HepG2 (cell line): ENCODE data around the gene KIF2C. TPM values are rescaled to one million over a fixed set of nuclear protein-coding genes. Genes with fewer than 3 reads are reported as not detected.

Source experiments
- CERS6 ChIP-seq: sonication (generic); formaldehyde crosslinking; IDR thresholded peaks from 2 replicates; pipeline ENCODE4 v1.5.0; 2020; ENCODE audit warnings: missing genetic modification reagents
- DMTF1 ChIP-seq: sonication (generic); formaldehyde crosslinking; IDR thresholded peaks from 2 replicates; pipeline ENCODE4 v1.4.0; 2020; ENCODE audit warnings: mild to moderate bottlenecking, missing genetic modification reagents
- HIC2 ChIP-seq: sonication (generic); formaldehyde crosslinking; IDR thresholded peaks from 2 replicates; pipeline ENCODE4 v1.9.0; 2022; ENCODE audit warnings: low read depth, missing genetic modification reagents
- KLF16 ChIP-seq, 2 experiments: sonication (generic) in 1 of 2; formaldehyde crosslinking in 1 of 2; IDR thresholded peaks; 2 replicates each; pipeline versions ENCODE4 v1.6.1 to v1.8.0; 2016 to 2023; ENCODE audit warnings: missing genetic modification reagents in 2 of 2, missing compliant biosample characterization in 1 of 2
- NFE2L1 ChIP-seq: sonication (generic); formaldehyde crosslinking; IDR thresholded peaks from 2 replicates; pipeline ENCODE4 v1.4.0; 2020; ENCODE audit warnings: missing genetic modification reagents, mild to moderate bottlenecking, borderline replicate concordance
- NR3C1 ChIP-seq: sonication (generic); formaldehyde crosslinking; IDR thresholded peaks from 2 replicates; pipeline ENCODE4 v1.4.0; 2020; ENCODE audit warnings: missing genetic modification reagents
- PBX3 ChIP-seq: sonication (generic); formaldehyde crosslinking; IDR thresholded peaks from 2 replicates; pipeline ENCODE4 v1.8.1; 2023; ENCODE audit warnings: missing genetic modification reagents, inconsistent platforms, borderline replicate concordance
- SIX4 ChIP-seq: sonication (generic); formaldehyde crosslinking; IDR thresholded peaks from 2 replicates; pipeline ENCODE4 v1.4.0; 2020; ENCODE audit warnings: missing genetic modification reagents
- SNAPC4 ChIP-seq: sonication (generic); formaldehyde crosslinking; IDR thresholded peaks from 2 replicates; pipeline ENCODE4 v1.4.0; 2020; ENCODE audit warnings: mild to moderate bottlenecking, missing genetic modification reagents
- TAF1 ChIP-seq: sonication (generic); formaldehyde crosslinking; IDR thresholded peaks from 2 replicates; pipeline ENCODE4 v1.4.0; 2020; ENCODE audit warnings: missing genetic modification reagents
- ZNF180 ChIP-seq: sonication (generic); formaldehyde crosslinking; IDR thresholded peaks from 2 replicates; pipeline ENCODE4 v1.4.0; 2020; ENCODE audit warnings: low read depth, missing genetic modification reagents, borderline replicate concordance
- ZNF260 ChIP-seq: sonication (generic); formaldehyde crosslinking; IDR thresholded peaks from 2 replicates; pipeline ENCODE4 v1.4.0; 2020; ENCODE audit warnings: missing genetic modification reagents, low read depth, mild to moderate bottlenecking, borderline replicate concordance
- ZNF567 ChIP-seq: sonication (generic); formaldehyde crosslinking; IDR thresholded peaks from 2 replicates; pipeline ENCODE4 v1.8.1; 2023; ENCODE audit warnings: mild to moderate bottlenecking, missing genetic modification reagents, borderline replicate concordance
- ZNF768 ChIP-seq: sonication (generic); formaldehyde crosslinking; IDR thresholded peaks from 2 replicates; pipeline ENCODE4 v1.4.0; 2020; ENCODE audit warnings: missing genetic modification reagents
- ZNF773 ChIP-seq: sonication (generic); formaldehyde crosslinking; IDR thresholded peaks from 2 replicates; pipeline ENCODE4 v1.4.0; 2020; ENCODE audit warnings: missing genetic modification reagents, borderline replicate concordance
- polyA plus RNA-seq, 8 experiments: library from polyadenylated mRNA; depleted of rRNA in 3 of 8; stranded (reverse) in 7 of 8; unstranded in 1 of 8; fragments of >200 nt; fragmentation: Illumina TruSeq in 4 of 8; extraction: Trizol in 4 of 8; gene quantifications; 2 replicates each; pipeline versions ENCODE4 v1.2.1 to v1.2.3, GENCODE V29; 2011 to 2016; ENCODE audit warnings: low read depth in 4 of 8, missing spikeins in 1 of 8, mixed read lengths in 1 of 8; ENCODE audit not compliant: insufficient read depth in 1 of 8
- total RNA-seq, 5 experiments: library from RNA; depleted of rRNA; stranded (reverse); fragments of >200 nt; fragmentation: Illumina TruSeq; extraction: Trizol; gene quantifications; 2 replicates each; pipeline ENCODE4 v1.2.3, GENCODE V29; 2016; ENCODE audit warnings: low read depth in 1 of 5

The KIF2C gene
- total and polyA plus RNA-seq, 2 of the 13 experiments (the other 11 are each of a cell fraction or from before 2014, with no cell fraction given) = 29.7 to 53.7 TPM

GRCh38 chr1:44808938-44809917, 69.6 kb downstream of the KIF2C start (continued):
- TF ChIP-seq SNAPC4 (CRISPR knock-in tag) (peak; percentile 79), ZNF773 (no peak), ZNF768 (CRISPR knock-in tag) (no peak), NFE2L1 (CRISPR knock-in tag) (no peak), SIX4 (CRISPR knock-in tag) (no peak), PBX3 (CRISPR knock-in tag) (no peak), NR3C1 (CRISPR knock-in tag) (no peak), CERS6 (CRISPR knock-in tag) (no peak), TAF1 (CRISPR knock-in tag) (peak; percentile 41), DMTF1 (CRISPR knock-in tag) (no peak), ZNF260 (CRISPR knock-in tag) (no peak), HIC2 (CRISPR knock-in tag) (no peak), ZNF567 (no peak), ZNF180 (CRISPR knock-in tag) (no peak), KLF16 (CRISPR knock-in tag; IDR thresholded peaks at IDR 0.05) (no peak)
